Vagina (tissue), 2 donors: ENCODE measurements around the gene MXRA5.

ENCODE experiments used
- POLR2A ChIP-seq, 2 donors: fragments of 450-650 bp; IDR thresholded peaks; one replicate each; pipeline ENCODE4 v1.6.1; 2017; ENCODE audit warnings: antibody characterized with exemption in 2 of 2, mild to moderate bottlenecking in 2 of 2, moderate library complexity in 2 of 2
- POLR2AphosphoS5 ChIP-seq, 2 donors: sonication (generic); formaldehyde crosslinking; IDR thresholded peaks; one replicate each; pipeline ENCODE4 v1.9.0; 2017; ENCODE audit warnings: antibody characterized with exemption in 2 of 2, mild to moderate bottlenecking in 2 of 2, low read depth in 1 of 2; ENCODE audit not compliant: insufficient read depth in 1 of 2
- TF ChIP-seq, protein P1 (sequence below), 3 experiments: fragments of 450-650 bp in 2 of 3; fragments of 200-600 bp in 1 of 3; sonication (generic) in 1 of 3; IDR thresholded peaks; one replicate each; pipeline ENCODE4 v1.5.1; 2017 to 2019; ENCODE audit warnings: antibody characterized with exemption in 3 of 3, mild to moderate bottlenecking in 2 of 3, moderate library complexity in 2 of 3

DNA sequence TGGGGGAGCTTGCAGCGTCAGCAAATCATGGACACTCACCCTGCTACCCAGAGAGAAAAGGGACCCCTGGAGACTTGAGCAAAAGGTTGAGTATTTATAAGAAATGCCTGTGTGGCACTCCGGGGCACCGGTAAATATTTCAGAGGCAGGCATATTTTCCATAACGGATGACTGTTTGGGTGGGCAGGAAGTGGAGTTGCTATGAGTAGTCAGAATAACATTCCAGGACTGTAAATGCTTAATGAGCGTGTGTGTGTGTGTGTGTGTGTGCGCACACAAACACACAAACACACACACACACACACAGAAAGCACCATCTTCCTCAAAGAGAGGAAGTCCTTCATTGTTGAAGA lies 74.6 kb downstream of the MXRA5 start:
- TF ChIP-seq, protein P1, sequence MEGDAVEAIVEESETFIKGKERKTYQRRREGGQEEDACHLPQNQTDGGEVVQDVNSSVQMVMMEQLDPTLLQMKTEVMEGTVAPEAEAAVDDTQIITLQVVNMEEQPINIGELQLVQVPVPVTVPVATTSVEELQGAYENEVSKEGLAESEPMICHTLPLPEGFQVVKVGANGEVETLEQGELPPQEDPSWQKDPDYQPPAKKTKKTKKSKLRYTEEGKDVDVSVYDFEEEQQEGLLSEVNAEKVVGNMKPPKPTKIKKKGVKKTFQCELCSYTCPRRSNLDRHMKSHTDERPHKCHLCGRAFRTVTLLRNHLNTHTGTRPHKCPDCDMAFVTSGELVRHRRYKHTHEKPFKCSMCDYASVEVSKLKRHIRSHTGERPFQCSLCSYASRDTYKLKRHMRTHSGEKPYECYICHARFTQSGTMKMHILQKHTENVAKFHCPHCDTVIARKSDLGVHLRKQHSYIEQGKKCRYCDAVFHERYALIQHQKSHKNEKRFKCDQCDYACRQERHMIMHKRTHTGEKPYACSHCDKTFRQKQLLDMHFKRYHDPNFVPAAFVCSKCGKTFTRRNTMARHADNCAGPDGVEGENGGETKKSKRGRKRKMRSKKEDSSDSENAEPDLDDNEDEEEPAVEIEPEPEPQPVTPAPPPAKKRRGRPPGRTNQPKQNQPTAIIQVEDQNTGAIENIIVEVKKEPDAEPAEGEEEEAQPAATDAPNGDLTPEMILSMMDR (IDR thresholded peaks at IDR 0.05) = no peak
- TF ChIP-seq POLR2A (IDR thresholded peaks at IDR 0.05) = no peak
- no peak for TF ChIP-seq POLR2AphosphoS5 (IDR thresholded peaks at IDR 0.05; ENCODE audit: insufficient read depth in 1 of 2, low read depth in 1 of 2)
